Measurements from ENCODE around the gene KCNK10. TPM values are rescaled to one million over a fixed set of nuclear protein-coding genes. Genes with fewer than 3 reads are reported as not detected.

Gene KCNK10
- total and polyA plus RNA-seq, 2 donors from 2014 or later = 0.54 to 1.1 TPM

DNA sequence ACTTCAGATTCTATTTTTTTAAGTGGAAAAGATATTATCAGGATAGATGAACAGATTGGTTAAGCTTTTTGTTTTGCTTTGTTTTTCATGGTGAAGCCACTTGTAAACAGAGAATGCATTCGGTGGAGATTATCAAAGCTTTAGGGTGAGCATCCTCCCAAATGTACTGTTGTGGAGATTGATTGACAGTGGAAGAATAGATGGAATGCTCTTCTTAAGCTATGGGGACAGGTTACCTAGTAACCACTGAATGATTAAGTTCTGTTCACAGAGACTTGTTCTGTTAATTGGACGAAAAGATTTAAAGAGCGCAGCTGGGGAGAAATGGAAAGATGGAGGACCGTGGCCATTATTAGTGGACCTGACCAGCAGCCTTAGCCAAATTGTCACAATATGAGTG lies 40.6 kb upstream of the KCNK10 start:
- Histone ChIP-seq H3K36me3 (ENCODE audit: control insufficient read depth in 2 of 3, insufficient read depth in 3 of 3, low read length in 3 of 3) (no peaks in the 10 kb centered on the region), H3K4me3 (ENCODE audit: low read length in 3 of 3) (no peak overlapping the region), H3K4me1 (ENCODE audit: control insufficient read depth in 2 of 3, insufficient read depth in 2 of 3, low read depth in 1 of 3, low read length in 3 of 3) (no peaks in the 10 kb centered on the region), H3K9me3 (ENCODE audit: control insufficient read depth in 2 of 3, insufficient read depth in 1 of 3, low read length in 3 of 3) (no peaks in the 10 kb centered on the region), H3K9ac (ENCODE audit: low read length in 3 of 3) (no peak overlapping the region), H3K27me3 (ENCODE audit: control insufficient read depth, insufficient read depth, low read length) (no peaks in the 10 kb centered on the region), H3K27ac (ENCODE audit: low read depth in 2 of 2, low read length in 2 of 2) (no peak overlapping the region)
- FAIRE-seq (no peak), DNase-seq (no peak)
- intact Hi-C loops (cut with DNase I) = no loop called here
- TF ChIP-seq, protein P1, sequence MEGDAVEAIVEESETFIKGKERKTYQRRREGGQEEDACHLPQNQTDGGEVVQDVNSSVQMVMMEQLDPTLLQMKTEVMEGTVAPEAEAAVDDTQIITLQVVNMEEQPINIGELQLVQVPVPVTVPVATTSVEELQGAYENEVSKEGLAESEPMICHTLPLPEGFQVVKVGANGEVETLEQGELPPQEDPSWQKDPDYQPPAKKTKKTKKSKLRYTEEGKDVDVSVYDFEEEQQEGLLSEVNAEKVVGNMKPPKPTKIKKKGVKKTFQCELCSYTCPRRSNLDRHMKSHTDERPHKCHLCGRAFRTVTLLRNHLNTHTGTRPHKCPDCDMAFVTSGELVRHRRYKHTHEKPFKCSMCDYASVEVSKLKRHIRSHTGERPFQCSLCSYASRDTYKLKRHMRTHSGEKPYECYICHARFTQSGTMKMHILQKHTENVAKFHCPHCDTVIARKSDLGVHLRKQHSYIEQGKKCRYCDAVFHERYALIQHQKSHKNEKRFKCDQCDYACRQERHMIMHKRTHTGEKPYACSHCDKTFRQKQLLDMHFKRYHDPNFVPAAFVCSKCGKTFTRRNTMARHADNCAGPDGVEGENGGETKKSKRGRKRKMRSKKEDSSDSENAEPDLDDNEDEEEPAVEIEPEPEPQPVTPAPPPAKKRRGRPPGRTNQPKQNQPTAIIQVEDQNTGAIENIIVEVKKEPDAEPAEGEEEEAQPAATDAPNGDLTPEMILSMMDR (IDR thresholded peaks at IDR 0.05; ENCODE audit: borderline replicate concordance, extremely low read depth, insufficient read depth) = no peak

DNA sequence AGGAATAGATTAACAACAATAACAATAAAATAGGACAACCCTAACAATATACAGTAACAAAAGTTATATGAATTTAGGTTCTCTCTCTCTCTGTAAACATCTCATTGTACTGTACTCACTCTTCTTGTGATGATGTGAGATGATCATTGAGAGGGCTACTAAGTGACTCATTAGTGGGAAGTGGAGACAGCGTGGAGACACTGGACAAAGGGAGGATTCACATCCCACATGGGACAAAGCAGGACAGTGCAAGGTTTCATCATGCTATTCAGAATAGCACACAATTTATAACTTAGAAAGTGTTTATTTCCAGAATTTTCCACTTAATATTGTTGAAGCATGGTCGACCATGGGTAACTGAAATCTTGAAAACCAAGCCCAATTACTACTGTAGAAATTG lies 36.4 kb upstream of the KCNK10 start:
- no peaks in the 10 kb centered on the region for H3K4me1 ChIP-seq (ENCODE audit: control insufficient read depth in 2 of 3, insufficient read depth in 2 of 3, low read depth in 1 of 3, low read length in 3 of 3)
- no peak overlapping the region for H3K4me3 ChIP-seq (ENCODE audit: low read length in 3 of 3)
- no peak for FAIRE-seq
- H3K27ac ChIP-seq (ENCODE audit: low read depth in 2 of 2, low read length in 2 of 2) = no peak overlapping the region
- intact Hi-C loops (cut with DNase I) = no loop called here
- no peaks in the 10 kb centered on the region for H3K9me3 ChIP-seq (ENCODE audit: control insufficient read depth in 2 of 3, insufficient read depth in 1 of 3, low read length in 3 of 3)
- H3K36me3 ChIP-seq (ENCODE audit: control insufficient read depth in 2 of 3, insufficient read depth in 3 of 3, low read length in 3 of 3) = no peaks in the 10 kb centered on the region
- TF ChIP-seq, protein P1 (IDR thresholded peaks at IDR 0.05; ENCODE audit: borderline replicate concordance, extremely low read depth, insufficient read depth) = no peak
- no peak for DNase-seq
- H3K27me3 ChIP-seq (ENCODE audit: control insufficient read depth, insufficient read depth, low read length) = no peaks in the 10 kb centered on the region
- no peak overlapping the region for H3K9ac ChIP-seq (ENCODE audit: low read length in 3 of 3)

DNA sequence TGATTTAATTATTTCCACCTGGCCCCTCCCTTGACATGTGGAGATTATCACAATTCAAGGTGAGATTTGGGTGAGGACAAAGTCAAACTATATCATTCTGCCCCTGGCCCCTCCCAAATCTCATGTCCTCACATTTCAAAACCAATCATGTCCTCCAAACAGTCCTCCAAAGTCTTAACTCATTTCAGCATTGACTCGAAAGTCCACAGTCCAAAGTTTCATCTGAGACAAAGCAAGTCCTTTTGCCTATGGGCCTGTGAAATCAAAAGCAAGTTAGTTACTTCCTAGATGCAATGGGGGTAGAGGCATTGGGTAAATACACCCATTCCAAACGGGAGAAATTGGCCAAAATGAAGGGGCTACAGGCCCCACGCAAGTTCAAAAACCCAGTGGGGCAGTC lies 31.3 kb upstream of the KCNK10 start:
- DNase-seq (no peak), FAIRE-seq (no peak)
- TF ChIP-seq, protein P1 (IDR thresholded peaks at IDR 0.05; ENCODE audit: borderline replicate concordance, extremely low read depth, insufficient read depth) = no peak

DNA sequence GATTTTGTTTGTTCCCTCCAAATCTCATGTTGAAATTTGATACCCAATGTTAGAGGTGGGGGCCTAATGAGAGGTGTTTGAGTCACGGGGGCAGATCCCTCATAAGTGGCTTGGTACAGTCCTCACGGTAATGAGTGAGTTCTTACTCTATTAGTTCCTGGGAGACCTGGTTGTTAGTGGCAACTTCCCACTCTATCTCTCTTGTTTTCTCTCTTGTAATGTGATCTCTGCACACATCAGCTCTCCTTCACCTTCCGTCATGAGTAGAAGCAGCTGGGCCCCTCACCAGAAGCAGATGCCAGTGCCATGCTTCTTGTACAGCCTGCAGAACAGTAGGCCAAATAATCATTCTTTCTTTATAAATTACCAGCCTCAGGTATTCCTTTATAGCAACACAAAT lies 29.6 kb upstream of the KCNK10 start:
- Histone ChIP-seq H3K9me3 (ENCODE audit: control insufficient read depth in 2 of 3, insufficient read depth in 1 of 3, low read length in 3 of 3) (no peaks in the 10 kb centered on the region), H3K9ac (ENCODE audit: low read length in 3 of 3) (no peak overlapping the region), H3K27ac (ENCODE audit: low read depth in 2 of 2, low read length in 2 of 2) (no peak overlapping the region), H3K27me3 (ENCODE audit: control insufficient read depth, insufficient read depth, low read length) (no peaks in the 10 kb centered on the region), H3K36me3 (ENCODE audit: control insufficient read depth in 2 of 3, insufficient read depth in 3 of 3, low read length in 3 of 3) (no peaks in the 10 kb centered on the region), H3K4me3 (ENCODE audit: low read length in 3 of 3) (no peak overlapping the region), H3K4me1 (ENCODE audit: control insufficient read depth in 2 of 3, insufficient read depth in 2 of 3, low read depth in 1 of 3, low read length in 3 of 3) (no peaks in the 10 kb centered on the region)
- DNase-seq (peak in 3 of 5 donors; percentile 17 to 26 (median 19)), FAIRE-seq (no peak)
- TF ChIP-seq, protein P1 (IDR thresholded peaks at IDR 0.05; ENCODE audit: borderline replicate concordance, extremely low read depth, insufficient read depth) = no peak
- intact Hi-C loops (cut with DNase I) = no loop called here

More for the DNA sequence above, 31.3 kb upstream of the KCNK10 start:
- no peak overlapping the region for H3K4me3 ChIP-seq (ENCODE audit: low read length in 3 of 3)
- no peaks in the 10 kb centered on the region for H3K9me3 ChIP-seq (ENCODE audit: control insufficient read depth in 2 of 3, insufficient read depth in 1 of 3, low read length in 3 of 3)
- H3K9ac ChIP-seq (ENCODE audit: low read length in 3 of 3) = no peak overlapping the region
- no peaks in the 10 kb centered on the region for H3K27me3 ChIP-seq (ENCODE audit: control insufficient read depth, insufficient read depth, low read length)
- no peak overlapping the region for H3K27ac ChIP-seq (ENCODE audit: low read depth in 2 of 2, low read length in 2 of 2)
- no peaks in the 10 kb centered on the region for H3K4me1 ChIP-seq (ENCODE audit: control insufficient read depth in 2 of 3, insufficient read depth in 2 of 3, low read depth in 1 of 3, low read length in 3 of 3)
- no peaks in the 10 kb centered on the region for H3K36me3 ChIP-seq (ENCODE audit: control insufficient read depth in 2 of 3, insufficient read depth in 3 of 3, low read length in 3 of 3)
- intact Hi-C loops (cut with DNase I) = no loop called here

All from kidney (tissue), 14 donors.